Upper lobe of right lung (tissue), 1 donor: ENCODE measurements around the gene OR2T6. TPM values are rescaled to one million over a fixed set of nuclear protein-coding genes. Genes with fewer than 3 reads are reported as not detected.
"Not testable (repeated sequence)": the region's sequence is repeated elsewhere in the genome, so short reads cannot be mapped to it uniquely, and the experiment has no call there.

Experiments used
- ATAC-seq: fragments of 200-7000 bp; cut with Tn5 transposase; one replicate; pipeline ENCODE4 v1.9.1; 2020; ENCODE audit warnings: mild to moderate bottlenecking, moderate library complexity
- DNase-seq: peaks from one replicate; pipeline ENCODE4 v3.0.0-alpha.2; 2020
- H3K27ac ChIP-seq: fragments of 200-600 bp; one replicate; pipeline ENCODE4 v1.8.0; 2022
- H3K27me3 ChIP-seq: fragments of 200-600 bp; one replicate; pipeline ENCODE4 v1.8.0; 2022; ENCODE audit warnings: mild to moderate bottlenecking
- H3K36me3 ChIP-seq: fragments of 200-600 bp; one replicate; pipeline ENCODE4 v1.8.0; 2022
- H3K4me1 ChIP-seq: fragments of 200-600 bp; one replicate; pipeline ENCODE4 v1.8.0; 2022
- H3K4me3 ChIP-seq: fragments of 200-600 bp; one replicate; pipeline ENCODE4 v1.8.0; 2022; ENCODE audit warnings: mild to moderate bottlenecking
- H3K9me3 ChIP-seq: fragments of 200-600 bp; one replicate; pipeline ENCODE4 v1.8.0; 2022
- intact Hi-C: fragments of 100-400 bp; cut with DNase I; formaldehyde crosslinking; loops from one replicate; pipeline ENCODE4 v1.11.0; 2022
- total RNA-seq: library from RNA; stranded (reverse); fragmentation: NEBNext Ultra II Directional; extraction: Animal tissue kit (Norgen Biotek cat#: 25700); gene quantifications from one replicate; pipeline ENCODE4 v1.2.1, GENCODE V29; 2021
- TF ChIP-seq, protein P1 (sequence below): fragments of 200-600 bp; IDR thresholded peaks from one replicate; pipeline ENCODE4 v1.8.0; 2022; ENCODE audit warnings: antibody characterized with exemption
- donor health status: DM: no; HTN: yes; CAD: no; lungs with severe emphysema.

Gene OR2T6
- total RNA-seq, 1 donor from 2014 or later: not detected

DNA sequence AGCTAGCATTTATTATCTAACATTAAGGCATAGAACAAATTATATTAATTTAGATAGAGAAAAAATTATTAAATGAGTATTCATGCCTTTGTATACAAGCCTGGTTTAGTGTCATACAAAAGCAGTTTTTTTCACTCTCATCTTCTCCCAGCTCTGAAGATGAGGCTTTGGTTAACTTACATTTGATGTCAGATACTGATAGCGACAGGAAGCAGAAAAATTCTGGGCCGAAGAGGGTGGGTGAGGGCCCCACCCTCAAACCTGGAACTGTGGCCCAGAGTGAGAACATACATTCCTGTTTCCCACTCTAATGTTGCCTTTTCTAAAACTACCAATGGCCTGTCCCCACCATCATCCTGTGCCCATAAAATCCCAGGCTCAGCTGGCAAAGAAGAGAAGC lies 42.3 kb downstream of the OR2T6 start:
- Histone ChIP-seq H3K9me3 (no peaks in the 10 kb centered on the region), H3K4me1 (no peaks in the 10 kb centered on the region), H3K27me3 (no peaks in the 10 kb centered on the region), H3K4me3 (no peak overlapping the region), H3K36me3 (no peaks in the 10 kb centered on the region), H3K27ac (no peak overlapping the region)
- intact Hi-C loops: no loop called here
- DNase-seq (no peak), ATAC-seq (no peak)
- TF ChIP-seq, protein P1, sequence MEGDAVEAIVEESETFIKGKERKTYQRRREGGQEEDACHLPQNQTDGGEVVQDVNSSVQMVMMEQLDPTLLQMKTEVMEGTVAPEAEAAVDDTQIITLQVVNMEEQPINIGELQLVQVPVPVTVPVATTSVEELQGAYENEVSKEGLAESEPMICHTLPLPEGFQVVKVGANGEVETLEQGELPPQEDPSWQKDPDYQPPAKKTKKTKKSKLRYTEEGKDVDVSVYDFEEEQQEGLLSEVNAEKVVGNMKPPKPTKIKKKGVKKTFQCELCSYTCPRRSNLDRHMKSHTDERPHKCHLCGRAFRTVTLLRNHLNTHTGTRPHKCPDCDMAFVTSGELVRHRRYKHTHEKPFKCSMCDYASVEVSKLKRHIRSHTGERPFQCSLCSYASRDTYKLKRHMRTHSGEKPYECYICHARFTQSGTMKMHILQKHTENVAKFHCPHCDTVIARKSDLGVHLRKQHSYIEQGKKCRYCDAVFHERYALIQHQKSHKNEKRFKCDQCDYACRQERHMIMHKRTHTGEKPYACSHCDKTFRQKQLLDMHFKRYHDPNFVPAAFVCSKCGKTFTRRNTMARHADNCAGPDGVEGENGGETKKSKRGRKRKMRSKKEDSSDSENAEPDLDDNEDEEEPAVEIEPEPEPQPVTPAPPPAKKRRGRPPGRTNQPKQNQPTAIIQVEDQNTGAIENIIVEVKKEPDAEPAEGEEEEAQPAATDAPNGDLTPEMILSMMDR: no peak

DNA sequence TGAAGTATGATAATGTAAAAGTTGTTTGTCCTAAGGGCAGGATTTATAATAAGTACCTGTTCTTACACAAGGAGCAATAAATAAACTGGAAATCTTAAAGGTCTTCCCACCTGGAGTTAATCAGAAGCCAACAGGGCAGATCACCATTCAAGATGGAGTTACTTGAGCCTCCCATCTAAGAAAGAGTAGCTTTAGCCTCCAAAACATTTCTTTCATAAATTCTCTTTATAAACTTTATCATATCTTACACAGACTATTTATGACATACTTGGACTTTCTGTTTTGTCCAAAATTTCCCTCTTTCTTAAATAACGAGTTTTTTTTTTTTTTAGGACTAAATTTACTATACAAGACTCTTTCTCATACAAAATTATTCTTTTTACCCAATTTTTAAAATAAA lies 45.8 kb downstream of the OR2T6 start:
- H3K4me3 ChIP-seq: no peak overlapping the region
- DNase-seq (no peak), ATAC-seq (no peak)
- intact Hi-C loops: no loop called here
- no peaks in the 10 kb centered on the region for H3K36me3 ChIP-seq
- no peaks in the 10 kb centered on the region for H3K4me1 ChIP-seq
- TF ChIP-seq, protein P1: no peak
- H3K9me3 ChIP-seq: no peaks in the 10 kb centered on the region
- no peak overlapping the region for H3K27ac ChIP-seq
- no peaks in the 10 kb centered on the region for H3K27me3 ChIP-seq

DNA sequence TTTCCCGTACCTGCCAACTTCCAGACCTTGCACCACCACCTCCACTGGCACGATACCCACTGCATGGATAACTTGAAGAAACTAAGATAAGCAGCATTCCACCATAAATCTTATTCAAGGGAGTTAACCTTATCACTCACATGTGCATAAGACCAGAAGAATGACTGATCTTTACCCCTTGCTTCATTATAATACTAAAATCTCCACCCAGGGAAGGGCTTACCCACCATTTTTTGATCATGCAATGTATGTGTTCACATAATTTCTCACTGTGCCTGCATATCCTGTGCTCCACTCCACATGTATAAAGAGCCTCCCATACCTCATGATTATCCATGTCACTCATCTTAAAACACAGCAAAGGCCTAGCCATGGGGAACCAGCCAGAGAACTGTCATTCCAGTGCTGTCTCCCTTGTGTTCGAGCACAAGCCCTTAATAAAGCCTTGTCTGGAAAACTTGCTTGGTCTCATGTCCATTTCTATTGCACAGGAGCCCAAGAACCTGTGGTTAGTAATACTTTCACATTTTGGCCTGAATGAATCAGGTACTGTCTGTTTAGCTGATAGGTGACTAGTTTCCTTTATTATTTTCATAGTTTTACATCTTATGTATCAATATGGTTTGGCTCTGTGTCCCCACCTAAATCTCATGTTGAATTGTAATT lies 52.1 kb downstream of the OR2T6 start:
- H3K4me1 ChIP-seq, H3K4me3 ChIP-seq, intact Hi-C loops, H3K27ac ChIP-seq, H3K9me3 ChIP-seq, DNase-seq, ATAC-seq, H3K27me3 ChIP-seq, H3K36me3 ChIP-seq: not testable (repeated sequence)

DNA sequence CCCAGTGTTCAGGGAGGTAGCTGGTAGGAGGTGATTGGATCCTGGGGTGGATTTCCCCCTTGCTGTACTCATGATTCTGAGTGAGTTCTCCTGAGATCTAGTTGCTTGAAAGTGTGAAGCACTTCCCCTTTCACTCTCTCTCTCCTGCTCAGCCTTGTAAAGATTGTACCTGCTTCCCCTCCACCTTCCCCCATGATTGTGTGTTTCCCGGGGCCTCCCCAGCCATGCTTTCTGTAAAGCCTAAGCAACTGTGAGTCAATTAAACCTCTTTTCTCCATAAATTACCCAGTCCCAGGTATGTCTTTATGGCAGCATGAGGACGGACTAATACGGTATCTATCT lies 52.6 kb downstream of the OR2T6 start:
- ATAC-seq, DNase-seq, intact Hi-C loops: not testable (repeated sequence)

DNA sequence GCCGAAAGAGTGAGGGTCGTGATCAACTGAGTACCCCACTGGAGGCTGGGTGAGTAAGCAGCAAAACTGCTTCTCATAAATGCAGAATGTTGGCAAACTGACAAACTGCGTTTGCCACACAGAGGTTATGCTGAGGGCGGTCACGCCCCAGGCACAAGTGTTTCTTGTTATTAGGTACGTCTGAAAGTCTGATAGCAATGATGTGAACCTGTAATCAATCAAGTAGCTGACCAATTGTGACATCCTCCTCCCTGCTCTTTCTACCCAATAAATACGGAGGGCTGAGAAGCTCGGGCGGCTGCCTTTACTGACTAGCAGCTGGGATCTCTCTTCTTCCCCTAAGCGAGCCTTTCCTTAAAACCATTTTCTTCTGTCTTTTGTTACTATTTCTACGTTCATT lies 56.1 kb downstream of the OR2T6 start:
- not testable (repeated sequence) for H3K9me3 ChIP-seq, H3K27ac ChIP-seq, H3K27me3 ChIP-seq, ATAC-seq, H3K4me3 ChIP-seq, H3K4me1 ChIP-seq, DNase-seq, H3K36me3 ChIP-seq
- intact Hi-C loops: loop anchor here (10.0 kb wide), 1 partner anchor 223 kb away; the partner anchor contains the start of gene OR2T27

More for the DNA sequence above, 52.6 kb downstream of the OR2T6 start:
- H3K27me3 ChIP-seq, H3K4me1 ChIP-seq, H3K9me3 ChIP-seq, H3K36me3 ChIP-seq, H3K4me3 ChIP-seq, H3K27ac ChIP-seq: not testable (repeated sequence)

DNA sequence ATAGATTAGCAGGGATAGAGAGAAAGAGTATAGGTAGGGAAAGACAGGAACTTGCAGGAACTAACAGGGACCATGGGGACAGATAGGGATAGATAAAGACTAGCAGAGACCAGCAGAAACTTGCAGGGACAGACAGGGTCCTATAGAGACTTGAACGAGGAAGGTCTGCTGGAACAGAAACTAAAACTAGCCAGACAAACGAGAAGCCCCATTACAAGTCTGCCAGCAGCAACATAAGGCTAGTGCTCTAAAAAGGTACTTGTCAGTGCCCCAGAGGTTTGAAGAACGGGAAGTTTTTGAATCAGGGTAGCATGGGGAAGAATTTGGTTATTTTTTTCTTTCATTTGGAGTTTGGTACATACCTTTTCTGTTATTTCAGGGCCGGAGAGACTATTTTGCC lies 56.7 kb downstream of the OR2T6 start:
- not testable (repeated sequence) for ATAC-seq, DNase-seq, H3K36me3 ChIP-seq, H3K27ac ChIP-seq, H3K4me3 ChIP-seq, H3K4me1 ChIP-seq, H3K9me3 ChIP-seq, H3K27me3 ChIP-seq
- intact Hi-C loops: loop anchor here (10.0 kb wide), 1 partner anchor 223 kb away; the partner anchor contains the start of gene OR2T27

DNA sequence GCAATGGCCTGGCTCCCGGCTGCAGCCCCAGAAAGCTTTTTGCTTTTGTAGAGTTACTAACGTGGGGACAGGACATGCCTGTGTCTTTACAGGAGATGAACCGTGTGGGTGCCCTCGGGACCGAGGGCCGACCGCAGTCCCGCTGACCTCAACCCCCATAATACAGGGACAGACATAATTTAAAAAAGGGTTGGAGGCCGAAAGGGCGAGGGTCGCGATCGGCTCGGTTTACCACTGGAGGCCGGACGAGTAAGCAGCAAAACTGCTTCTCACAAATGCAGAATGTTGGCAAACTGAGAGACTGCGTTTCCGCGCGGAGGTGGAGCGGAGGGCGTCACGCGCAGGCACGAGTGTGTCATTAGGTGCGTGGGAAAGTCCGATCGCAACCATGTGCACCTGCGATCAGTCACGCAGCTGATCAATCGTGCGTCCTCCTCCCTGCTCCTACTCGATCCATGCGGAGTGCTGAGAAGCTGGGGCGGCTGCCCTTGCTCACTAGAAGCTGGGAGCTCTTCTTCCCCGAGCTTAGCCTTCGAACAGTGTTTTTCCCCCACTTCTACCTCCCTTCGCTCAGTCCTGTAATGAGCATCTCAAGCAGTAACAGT lies 58.4 kb downstream of the OR2T6 start:
- not testable (repeated sequence) for H3K4me1 ChIP-seq, H3K27ac ChIP-seq, H3K9me3 ChIP-seq, ATAC-seq, H3K4me3 ChIP-seq, H3K36me3 ChIP-seq, DNase-seq, H3K27me3 ChIP-seq
- intact Hi-C loops: loop anchor here (10.0 kb wide), 1 partner anchor 221 kb away; the partner anchor contains the start of gene OR2T27

DNA sequence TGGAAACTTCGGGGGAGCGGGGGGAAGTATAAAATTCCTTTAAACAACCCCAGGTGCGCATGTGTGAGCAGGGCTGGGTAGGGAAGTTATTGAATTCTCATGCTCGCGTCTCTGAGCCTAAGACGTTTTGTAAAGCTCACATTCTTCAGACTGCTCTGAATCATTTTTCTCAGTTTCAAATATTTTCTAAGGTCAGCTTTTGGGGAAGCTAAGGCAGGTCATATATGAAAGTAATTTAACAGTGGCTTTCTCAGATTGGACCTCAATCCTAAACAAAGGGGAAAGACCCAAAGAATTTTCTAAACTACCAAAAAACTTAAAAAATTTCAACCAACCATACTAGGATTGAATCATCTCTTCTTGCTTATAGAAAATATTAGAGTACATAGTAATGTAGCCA lies 59.4 kb downstream of the OR2T6 start:
- H3K9me3 ChIP-seq, DNase-seq, H3K27ac ChIP-seq, ATAC-seq, H3K36me3 ChIP-seq, H3K4me1 ChIP-seq, H3K4me3 ChIP-seq, H3K27me3 ChIP-seq: not testable (repeated sequence)
- intact Hi-C loops: loop anchor here (10.0 kb wide), 1 partner anchor 220 kb away; the partner anchor contains the start of gene OR2T27

DNA sequence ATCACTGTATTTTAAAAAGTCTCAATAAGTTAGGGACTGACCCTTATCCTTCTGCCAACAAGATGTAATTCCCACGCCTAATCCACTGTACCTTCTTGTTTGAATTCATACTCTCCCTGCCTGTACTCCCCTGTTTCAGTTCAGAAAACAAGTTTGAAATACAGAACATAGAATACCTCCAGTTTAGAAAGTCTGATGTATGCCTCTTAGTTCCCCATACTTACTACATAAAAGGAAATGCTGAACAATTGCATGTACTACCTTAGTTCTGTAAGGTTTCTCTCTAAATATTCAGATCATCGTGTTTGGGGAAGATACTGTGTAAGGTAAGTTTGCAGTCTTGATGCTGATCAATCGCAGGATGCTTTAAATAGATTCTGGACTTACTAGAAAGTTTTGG lies 60.8 kb downstream of the OR2T6 start:
- H3K4me3 ChIP-seq, H3K27ac ChIP-seq, ATAC-seq, H3K36me3 ChIP-seq, H3K4me1 ChIP-seq, DNase-seq, H3K9me3 ChIP-seq, H3K27me3 ChIP-seq: not testable (repeated sequence)
- intact Hi-C loops: loop anchor here (10.0 kb wide), 1 partner anchor 218 kb away; the partner anchor contains the start of gene OR2T27

DNA sequence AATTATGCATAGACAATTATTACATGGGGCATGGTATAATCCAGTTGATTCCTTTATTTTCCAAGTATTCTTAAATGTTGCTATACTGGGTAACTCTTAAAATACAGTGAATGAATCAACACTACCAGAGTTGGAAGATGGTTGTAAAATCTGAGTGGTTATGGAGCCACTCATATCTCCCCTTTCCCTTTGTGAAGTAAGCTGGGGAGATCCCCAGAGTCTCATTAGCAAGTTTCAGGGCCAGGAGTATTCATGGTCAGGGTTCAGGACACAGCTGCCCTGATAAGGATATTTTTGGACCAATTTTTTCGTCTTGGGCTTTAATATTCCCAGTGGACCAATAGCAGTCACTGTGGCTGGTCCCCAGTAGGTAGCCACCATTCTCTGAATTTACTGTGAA lies 63.1 kb downstream of the OR2T6 start:
- H3K4me3 ChIP-seq, H3K36me3 ChIP-seq, H3K4me1 ChIP-seq, H3K27me3 ChIP-seq, H3K27ac ChIP-seq, H3K9me3 ChIP-seq, ATAC-seq, DNase-seq: not testable (repeated sequence)
- intact Hi-C loops: loop anchor here (10.0 kb wide), 1 partner anchor 216 kb away; the partner anchor contains the start of gene OR2T27

DNA sequence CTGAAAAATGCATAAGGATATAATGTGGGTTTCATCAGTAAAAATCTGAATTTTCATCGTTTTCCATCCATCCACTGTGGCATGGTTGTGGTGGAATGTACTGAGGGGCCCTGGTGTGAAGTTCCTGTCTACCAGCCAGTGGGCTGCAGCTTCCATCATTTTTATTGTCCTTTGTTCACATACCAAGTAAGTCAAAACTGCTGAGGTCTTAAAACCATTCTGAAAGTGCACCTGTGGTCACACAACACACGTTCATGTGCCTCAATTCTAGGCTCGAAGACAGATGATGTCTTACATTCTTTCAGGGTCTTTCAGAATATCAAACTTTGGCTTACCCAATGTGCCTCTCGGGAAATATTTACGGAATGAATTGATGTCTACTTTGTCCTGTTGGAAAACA lies 63.7 kb downstream of the OR2T6 start:
- H3K4me3 ChIP-seq, H3K9me3 ChIP-seq, DNase-seq, H3K27ac ChIP-seq, H3K27me3 ChIP-seq, ATAC-seq, H3K4me1 ChIP-seq, H3K36me3 ChIP-seq: not testable (repeated sequence)
- intact Hi-C loops: loop anchor here (10.0 kb wide), 1 partner anchor 216 kb away; the partner anchor contains the start of gene OR2T27
